CD4-positive, alpha-beta T cell treated with Interleukin-10 for 1 hour (primary cell): Measurements from ENCODE around the gene PPM1N.

Experiments used
- DNase-seq: peaks from one replicate; pipeline ENCODE4 v3.0.0-alpha.2; 2020

The PPM1N gene

GRCh38 chr19:45498411-45499195 lies at the start of gene PPM1N:
Gene PPM1N (plus strand): TSS chr19:45498443. CDS start chr19:45498473, 30 bp downstream.
- peak; percentile 74 for DNase-seq

GRCh38 chr19:45448887-45449299 lies 49.4 kb upstream of the PPM1N start:
- DNase-seq: no peak

DNA sequence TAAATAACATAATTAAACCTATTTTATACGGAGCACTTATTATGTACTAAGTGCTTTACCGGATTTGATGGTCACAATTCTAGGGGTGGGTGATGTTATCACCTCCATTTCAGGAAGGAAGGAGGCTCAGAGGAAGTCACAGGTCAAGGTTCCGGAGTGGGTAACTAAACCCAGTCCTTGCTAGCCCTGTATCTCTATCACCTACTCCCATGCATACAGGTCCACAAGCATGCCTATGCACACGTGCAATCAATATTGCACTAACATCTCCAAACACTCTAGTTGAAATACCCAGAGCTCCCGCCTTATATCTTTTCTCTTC lies 48.3 kb upstream of the PPM1N start:
- DNase-seq: peak; percentile 85

DNA sequence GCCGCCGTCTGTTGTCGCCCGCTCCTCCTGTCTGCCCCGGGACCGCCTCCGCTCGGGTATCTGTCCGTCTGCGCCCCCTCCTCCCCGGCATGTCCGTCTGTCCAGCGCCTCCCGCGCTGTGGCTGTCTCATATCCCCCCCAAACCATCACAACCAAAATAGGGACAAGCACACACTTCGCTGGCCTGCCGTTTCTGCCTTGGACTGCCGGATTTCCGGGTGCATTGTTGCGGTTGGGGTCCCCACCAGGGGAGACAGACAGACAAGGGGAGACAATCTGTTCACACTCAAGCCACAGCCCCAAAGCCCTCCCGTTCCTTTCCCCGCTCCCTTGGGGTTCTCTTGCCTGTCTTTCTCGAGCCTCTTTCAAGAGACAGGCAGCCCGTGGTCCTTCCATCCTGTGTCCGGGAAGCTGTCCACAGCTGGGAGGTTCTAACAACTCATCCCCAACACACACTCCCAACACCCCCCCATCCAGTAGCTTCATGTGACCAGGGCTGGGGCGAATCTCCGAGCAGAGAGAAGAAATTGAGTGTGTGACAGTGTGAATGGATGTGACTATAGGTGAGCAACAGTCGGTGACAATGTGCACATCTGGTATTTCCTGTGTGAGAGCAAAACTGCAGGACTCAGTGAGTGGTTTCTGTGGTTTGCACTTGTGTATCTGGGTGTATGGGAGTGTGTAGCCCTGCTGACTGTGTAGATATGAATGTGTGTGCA lies 47.0 kb upstream of the PPM1N start:
- DNase-seq: peak; percentile 86

GRCh38 chr19:45451850-45452387 lies 46.3 kb upstream of the PPM1N start:
- DNase-seq: no peak

DNA sequence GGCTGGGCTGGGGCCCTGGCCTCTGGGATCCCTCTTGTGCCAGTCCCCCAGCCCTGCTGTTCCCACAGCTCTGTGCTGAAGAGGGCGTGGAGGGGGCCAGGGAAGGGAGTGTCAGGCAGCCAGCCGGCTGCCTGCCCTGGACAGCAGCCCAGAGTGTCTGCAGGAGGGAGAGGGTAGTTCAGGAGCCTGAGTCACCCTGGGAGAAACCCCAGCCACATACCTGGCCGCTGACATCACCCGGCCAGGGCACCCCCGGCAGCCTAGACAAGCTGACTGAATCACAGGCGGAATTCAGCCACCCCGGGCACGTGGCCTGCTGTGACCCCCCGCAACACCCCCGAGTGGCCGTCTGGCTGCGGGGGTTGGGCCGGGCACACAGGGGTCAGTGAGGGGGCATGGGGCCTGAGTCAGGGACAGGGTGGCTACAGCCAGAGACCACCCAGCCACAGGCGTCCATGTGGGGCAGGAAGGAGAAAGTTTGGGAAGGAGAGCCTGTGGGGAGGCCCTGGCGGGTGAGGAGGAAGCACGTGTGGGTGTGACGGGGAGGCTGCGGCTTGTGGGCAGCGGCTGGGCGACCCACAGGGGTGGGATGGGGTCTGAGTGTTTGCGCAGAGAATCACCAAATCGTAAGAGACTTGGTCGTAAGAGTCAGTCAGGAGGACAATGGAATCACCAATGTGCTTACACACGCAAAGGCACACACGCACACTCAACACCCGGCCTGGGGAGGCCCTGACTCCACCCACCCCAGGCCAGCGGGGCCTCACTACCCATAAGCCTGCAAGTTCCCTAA lies 42.3 kb upstream of the PPM1N start:
- DNase-seq: peak; percentile 78

DNA sequence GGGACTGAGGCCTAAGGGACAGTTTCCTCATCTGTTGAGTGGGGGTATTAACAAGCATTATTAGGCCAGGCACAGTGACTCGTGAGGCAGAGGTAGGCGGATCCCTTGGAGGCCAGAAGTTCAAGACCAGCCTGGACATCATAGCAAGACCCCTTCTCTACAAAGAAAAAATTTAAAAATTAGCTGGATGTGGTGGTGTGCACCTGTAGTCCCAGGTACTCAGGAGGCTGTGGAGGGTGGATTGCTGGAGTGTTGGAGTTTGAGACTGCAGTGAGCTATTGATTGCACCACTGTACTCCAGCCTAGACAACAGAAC lies 41.8 kb upstream of the PPM1N start:
- DNase-seq: no peak

DNA sequence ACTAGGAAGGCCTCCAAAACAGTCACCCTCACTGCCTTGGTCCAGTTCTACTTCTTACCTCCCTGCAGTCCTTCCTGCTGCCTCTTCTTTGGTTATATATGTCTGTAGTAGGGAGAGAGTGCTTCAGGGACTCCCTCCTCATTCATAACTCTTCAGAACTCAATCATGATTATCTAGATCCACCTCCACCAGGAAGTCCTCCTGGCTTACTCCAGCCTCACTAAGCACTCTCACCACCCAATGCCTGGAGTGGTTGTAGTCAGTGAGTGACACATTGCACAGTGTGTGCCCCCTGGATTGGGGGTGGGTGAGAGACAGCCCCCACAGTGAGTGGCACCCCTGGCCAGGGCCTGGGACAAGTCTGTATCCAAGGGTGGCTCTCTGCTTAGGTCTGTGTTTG lies 40.5 kb upstream of the PPM1N start:
- no peak for DNase-seq

DNA sequence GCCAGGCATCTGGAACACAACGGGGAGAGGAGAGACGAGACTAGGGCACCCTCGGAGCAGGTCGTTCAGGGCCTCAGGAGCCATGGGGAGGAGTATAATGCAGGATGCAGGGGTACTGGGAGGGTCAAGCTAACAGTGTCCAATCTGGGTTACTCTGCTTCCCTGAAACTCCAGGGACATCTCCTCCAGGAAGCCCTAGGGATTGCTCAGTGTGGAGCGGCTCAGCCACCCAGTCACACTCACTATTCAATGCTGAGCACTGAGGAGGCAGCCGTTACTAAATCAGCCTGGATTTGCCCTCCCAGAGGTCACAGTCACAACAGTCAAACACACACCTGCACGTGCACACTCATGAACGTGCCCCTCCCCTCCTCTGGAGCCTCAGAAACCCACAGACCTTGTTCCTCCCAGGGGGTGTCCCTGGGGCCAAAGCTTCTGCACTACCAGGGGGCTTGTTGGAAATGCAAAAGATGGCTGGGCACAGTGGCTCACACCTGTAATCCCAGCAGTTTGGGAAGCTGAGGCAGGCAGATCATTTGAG lies 37.4 kb upstream of the PPM1N start:
- DNase-seq: no peak

DNA sequence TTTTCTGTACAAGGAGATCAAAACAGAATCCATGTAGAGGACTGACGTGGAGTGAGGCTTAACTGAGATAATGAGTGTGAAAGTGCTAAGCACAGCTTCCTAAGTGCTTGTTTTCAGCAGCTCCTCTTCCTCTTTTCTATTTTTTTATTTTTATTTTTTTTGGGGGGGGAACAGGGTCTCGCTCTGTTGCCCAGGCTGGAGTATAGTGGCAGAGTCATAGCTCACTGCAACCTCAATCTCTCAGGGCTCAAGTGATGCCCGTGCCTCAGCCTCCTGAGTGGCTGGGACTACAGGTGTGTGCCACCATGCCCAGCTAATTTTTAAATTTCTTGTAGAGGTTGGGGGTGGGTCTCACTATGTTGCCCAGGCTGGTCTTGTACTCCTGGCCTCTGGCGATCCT lies 36.1 kb upstream of the PPM1N start:
- DNase-seq: no peak

DNA sequence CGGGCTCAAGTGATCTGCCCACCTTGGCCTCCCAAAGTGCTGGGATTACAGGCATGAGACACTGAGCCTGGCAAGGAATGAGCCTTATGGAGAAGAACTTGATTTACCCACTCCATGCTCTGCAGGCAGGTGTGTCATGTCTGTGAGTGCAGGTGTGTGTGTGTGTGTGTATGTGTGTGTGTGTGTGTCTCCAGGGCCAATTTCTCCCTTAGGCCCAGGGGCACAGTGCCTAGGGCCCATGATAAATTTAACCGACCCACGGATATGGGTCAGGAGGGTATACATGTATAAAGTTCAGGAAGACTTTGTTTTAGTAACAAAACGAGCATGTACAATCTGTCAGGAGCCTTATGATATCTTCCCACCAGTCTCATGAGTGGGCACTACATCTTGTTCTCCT lies 35.0 kb upstream of the PPM1N start:
- no peak for DNase-seq

- DNase-seq: no peak
Observed at GRCh38 chr19:45464274-45464673, 34.0 kb upstream of the PPM1N start.

DNA sequence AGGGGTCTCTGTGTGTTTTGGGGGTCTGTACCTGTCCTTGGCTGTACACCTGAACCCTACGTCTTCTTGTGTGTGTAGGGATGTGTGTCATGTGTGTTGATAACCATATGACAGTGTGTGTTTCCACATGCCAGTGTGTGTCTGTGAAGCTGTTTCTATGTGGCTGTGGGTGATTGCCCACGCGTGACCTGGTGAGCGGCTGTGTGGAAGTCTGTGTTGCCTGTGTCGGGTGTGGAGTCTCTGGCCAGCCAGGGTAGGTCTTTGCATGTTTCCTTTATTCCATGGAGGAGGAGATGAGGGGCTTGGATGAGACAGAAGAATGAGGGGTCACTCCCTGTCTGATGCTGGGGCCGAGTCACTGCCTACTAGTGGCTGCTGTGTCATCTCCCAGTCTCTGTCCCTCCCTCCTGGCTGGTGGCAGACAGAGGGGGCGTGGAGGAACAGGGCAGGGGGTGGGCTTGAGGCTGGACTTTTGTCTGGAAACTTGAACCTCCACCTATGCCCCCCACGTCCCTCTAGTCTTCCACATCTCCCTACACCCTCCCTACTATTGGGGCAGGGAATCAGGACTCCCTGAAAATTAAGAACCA lies 33.3 kb upstream of the PPM1N start:
- DNase-seq: no peak

DNA sequence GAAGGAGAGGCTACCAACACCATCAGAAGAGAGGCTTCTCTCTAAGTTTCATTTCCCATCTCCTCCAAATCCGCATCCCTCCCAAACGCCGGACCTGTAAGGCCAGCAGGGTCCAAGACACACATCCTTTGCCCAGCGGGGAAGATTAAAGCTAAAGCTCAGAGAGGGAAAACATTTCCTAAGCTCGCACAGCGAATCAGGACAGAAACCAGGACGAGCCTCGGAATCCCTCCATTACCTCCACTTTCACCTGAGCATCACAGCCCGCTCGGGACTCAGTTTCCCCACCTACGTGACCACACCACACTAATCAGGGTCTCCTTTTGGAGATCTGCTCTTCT lies 31.2 kb upstream of the PPM1N start:
- DNase-seq: no peak

DNA sequence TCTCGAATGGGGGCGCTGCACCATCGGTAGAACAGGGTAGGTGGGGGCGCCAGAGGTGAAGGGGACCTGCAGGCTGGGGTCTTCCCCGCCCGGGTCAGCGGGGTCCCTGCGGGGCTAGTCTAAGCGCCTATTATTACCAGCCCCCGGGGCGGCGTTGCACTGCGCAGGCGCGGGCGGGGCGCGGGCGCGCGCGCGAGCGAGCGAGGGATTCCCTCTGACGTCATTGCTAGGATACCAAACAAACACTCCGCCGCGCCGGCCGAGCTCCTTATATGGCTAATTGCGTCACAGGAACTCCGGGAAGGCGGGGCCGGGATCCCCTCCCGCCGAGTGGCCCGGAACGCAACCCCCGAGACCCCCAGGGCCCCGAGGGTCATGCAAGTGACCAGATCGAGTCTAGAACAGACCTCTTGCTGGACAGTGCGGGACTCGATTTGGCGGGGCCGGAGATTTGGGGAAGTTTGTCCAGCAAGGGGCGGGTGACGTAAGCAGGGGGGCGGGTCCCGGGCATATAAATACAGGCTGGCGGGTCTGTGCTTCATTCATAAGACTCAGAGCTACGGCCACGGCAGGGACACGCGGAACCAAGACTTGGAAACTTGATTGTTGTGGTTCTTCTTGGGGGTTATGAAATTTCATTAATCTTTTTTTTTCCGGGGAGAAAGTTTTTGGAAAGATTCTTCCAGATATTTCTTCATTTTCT lies 30.6 kb upstream of the PPM1N start, which contains the start of gene FOSB:
Gene FOSB (plus strand): TSS at position 541 of the 703 bp plus-strand sequence. CDS start 591 bp downstream, outside the sequence.
- peak; percentile 97 for DNase-seq

DNA sequence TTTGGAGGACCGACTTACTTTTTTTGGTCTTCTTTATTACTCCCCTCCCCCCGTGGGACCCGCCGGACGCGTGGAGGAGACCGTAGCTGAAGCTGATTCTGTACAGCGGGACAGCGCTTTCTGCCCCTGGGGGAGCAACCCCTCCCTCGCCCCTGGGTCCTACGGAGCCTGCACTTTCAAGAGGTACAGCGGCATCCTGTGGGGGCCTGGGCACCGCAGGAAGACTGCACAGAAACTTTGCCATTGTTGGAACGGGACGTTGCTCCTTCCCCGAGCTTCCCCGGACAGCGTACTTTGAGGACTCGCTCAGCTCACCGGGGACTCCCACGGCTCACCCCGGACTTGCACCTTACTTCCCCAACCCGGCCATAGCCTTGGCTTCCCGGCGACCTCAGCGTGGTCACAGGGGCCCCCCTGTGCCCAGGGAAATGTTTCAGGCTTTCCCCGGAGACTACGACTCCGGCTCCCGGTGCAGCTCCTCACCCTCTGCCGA lies 30.0 kb upstream of the PPM1N start:
- no peak for DNase-seq

DNA sequence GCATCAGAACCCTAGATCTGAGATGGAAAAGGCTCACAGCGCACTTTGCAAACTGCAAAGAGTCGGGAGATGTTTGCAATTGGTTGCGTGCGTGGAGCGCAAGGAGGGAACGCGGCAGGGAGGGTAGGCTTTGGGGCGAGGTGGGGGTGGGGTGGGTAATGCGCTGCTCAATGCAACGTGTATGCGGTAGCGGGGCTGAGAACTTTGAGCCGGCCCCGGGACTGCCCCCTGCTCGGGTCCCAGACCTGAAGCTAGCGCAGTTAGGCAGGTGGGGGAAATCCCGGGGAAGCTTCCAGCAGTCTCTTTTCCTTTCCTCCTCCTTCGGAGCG lies 29.5 kb upstream of the PPM1N start:
- DNase-seq: no peak

- DNase-seq: peak; percentile 86
Observed at GRCh38 chr19:45469132-45469944, 28.9 kb upstream of the PPM1N start.

GRCh38 chr19:45469945-45470761 lies 28.1 kb upstream of the PPM1N start:
- DNase-seq: peak; percentile 77

DNA sequence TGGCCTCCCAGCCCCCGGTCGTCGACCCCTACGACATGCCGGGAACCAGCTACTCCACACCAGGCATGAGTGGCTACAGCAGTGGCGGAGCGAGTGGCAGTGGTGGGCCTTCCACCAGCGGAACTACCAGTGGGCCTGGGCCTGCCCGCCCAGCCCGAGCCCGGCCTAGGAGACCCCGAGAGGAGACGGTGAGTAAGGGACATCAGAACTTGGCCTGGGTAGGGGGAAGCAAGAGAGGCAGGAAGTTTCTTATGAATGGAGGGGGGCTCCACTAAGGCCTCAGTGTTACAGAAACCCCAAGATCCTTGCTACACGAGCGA lies 27.5 kb upstream of the PPM1N start:
- DNase-seq: no peak
